Germinal center (tissue), 1 donor: Measurements from ENCODE around the gene LCN9.
"Not testable (repeated sequence)": the region's sequence is repeated elsewhere in the genome, so short reads cannot be mapped to it uniquely, and the experiment has no call there.

Source experiments
- DNase-seq: peaks from one replicate; pipeline ENCODE4 v3.0.0; 2012; ENCODE audit warnings: mixed read lengths, low spot score

LCN9 gene

DNA sequence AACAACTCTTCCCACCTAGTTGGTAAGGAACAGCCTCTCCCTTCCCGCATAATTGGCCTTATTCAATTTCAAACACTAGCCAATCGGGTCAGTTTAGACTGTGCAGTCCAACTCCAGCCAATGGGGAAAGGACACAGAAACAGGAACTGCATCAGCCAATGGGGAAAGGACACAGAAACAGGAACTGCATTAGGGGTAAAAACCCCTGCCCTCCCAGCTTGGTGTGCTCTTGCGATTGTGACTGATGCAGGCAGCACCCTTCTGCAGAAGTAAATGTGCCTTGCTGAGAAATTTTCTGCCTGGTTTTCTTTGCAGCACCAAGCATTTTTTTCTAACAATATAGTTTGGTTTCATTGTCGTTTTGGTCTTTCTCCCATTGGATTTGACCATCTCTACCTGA is 15.2 kb upstream of the LCN9 start:
- DNase-seq: no peak

GRCh38 chr9:135648494-135649410 is 14.4 kb upstream of the LCN9 start:
- DNase-seq: no peak

GRCh38 chr9:135649508-135649907 is 13.6 kb upstream of the LCN9 start:
- DNase-seq: no peak

DNA sequence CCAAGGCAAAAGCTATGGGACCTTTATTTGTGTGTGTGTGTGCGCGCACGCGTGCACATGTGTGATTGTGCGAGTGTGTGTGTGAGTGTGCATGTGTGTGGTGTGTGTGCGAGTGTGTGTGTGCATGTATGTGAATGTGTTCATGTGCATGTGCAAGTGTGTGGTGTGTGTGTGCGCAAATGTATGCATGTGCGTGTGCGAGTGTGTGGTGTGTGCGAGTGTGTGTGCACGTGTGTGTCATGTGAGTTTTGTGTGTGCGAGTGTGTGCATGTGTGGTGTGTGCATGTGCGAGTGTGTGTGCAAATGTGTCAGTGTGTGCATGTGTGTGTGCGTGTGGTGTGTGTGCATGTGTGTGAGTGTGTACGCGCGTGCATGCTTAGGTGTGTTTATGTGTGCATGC is 12.7 kb upstream of the LCN9 start:
- DNase-seq: no peak

DNA sequence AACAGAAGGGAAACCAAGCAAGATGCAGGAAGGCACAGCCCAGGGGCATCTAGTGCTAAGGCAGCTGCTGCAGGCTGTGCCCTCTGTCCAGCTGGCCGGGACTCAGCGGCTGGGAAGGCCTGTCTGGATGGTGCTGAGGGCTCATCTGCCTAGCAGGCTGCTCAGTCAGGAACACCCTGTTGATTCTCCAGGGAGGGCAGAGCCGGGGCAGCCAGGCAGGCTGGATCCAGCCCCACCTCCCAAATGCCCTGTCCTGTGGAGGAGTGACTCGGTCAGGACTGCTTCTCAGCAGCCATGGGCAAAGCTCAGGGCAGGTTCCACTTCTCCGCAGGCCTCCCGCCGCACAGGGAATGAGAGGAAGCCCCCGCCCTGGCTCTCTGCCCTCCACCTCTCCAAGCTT is 7.8 kb upstream of the LCN9 start:
- DNase-seq: no peak

DNA sequence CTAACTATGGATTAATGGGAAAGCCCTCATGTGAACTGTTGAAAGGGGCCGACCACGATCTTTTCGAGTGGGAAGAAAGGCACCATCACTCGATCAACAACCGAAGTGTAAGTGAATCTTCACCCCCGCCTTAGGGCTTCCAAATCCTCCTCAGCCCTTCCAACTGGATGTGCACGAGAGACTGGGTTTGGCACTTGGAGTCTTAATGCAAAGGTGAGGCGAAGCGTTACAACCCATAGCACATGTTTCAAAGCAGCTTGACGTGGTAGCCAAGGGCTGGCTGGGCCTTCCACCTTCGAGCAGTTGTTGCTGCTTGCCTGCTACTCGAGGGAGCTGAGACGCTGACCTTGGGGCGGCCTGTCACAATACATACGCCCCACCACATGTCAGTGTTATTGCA is 5.7 kb upstream of the LCN9 start:
- no peak for DNase-seq

GRCh38 chr9:135659252-135659651 is 3.9 kb upstream of the LCN9 start:
- DNase-seq: no peak

DNA sequence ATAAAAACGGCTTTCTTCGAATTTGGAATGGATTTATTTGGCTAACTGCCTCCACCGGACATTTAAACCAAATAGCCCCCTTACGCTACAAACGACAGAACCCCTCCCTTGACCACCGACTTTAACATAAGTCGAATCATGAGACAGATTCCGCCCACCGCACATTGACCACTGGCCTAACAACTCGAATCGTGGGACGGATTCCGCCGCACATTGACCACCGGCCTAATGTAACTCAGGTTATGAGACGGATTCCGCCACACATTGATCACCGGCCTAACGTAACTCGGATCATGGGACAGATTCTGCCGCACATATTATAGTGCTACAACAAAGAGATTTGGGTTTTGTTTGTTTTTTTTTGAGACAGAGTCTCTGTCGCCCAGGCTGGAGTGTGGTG is 2.7 kb upstream of the LCN9 start:
- no peak for DNase-seq

GRCh38 chr9:135661816-135662560 is 1.1 kb upstream of the LCN9 start:
- DNase-seq: no peak

DNA sequence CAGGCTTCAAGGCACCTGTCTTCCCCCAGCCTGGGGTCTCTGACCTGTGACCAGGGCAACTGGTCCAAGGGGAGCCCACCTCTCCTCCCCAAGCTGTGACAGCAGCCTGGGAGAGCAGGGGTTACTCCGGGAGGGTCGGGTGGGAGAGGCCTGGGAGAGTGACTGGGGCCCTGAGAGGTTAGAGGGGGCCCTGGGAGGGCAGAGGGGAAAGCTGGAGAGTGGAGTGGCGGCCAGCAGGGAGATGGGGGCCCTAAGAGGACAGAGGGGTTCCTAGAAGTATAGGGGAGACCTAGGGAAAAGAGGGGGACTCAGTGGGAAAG is 302 bp downstream of the LCN9 start:
- no peak for DNase-seq

GRCh38 chr9:135663857-135664256 is 748 bp downstream of the LCN9 start:
- no peak for DNase-seq

DNA sequence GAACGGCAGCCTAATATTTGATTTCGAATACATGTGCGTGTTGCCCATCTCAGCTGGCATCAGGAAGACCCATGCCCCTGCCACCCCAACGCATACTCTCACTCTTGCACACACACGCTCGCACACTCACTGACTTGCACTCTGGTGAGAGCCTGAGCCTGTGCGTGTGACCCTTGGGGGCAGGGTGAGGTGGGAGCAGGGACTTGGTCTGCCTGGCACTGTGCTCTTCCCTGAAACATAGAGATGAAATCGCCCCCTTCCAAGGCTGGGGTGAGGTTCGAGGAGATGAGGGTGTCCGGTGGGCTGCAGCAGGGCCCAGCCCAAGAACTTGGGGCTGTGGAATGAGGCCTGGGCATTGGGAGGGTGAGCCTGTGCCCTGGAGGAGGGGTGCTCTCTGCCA is 1.2 kb downstream of the LCN9 start:
- DNase-seq: no peak

DNA sequence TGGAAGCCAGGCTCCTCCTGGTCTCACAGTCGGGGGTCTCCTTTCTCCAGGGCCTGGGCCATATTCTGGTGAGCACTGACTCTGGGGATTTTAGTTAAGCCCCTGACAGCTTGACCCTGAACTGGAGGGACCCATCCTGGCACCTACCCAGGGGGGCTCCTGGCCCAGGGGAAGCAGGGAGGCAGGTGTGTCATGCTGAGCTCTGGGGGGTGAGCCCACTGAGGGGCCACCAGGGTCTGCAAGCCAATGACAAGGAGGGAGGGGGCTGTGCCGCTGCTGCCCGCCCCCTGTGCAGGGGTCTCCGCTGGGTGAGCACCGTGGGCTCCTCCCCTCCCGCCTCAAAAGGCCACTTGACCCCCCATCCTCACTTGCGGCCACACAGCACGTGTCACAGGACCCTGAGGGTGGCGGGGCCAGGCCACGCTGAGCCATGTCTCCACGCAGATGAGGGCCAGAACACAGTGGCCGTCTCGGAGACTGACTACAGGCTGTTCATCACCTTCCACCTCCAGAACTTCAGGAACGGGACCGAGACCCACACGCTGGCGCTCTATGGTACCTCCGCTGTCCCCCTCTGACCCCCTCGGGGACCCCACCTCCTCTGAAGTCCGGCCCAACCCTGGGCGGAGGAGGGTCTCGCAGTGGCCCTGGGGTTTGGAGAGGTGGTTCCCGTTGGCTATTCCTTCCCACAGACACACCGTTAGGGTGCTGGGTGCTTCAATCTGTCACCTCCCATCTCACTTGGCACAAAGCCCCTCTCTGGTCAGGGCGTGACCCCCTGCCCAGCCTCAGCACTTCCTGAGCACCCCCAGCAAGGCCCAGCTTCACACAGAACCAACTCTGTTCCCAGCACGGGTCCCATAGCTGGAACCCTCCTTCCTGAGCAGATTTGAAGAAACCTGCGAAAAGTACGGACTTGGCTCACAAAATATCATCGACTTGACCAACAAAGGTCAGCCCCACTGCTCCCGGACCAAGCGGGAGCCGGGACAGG is 2.0 kb downstream of the LCN9 start:
- no peak for DNase-seq

GRCh38 chr9:135665795-135666189 is 2.7 kb downstream of the LCN9 start:
- no peak for DNase-seq

GRCh38 chr9:135666534-135667462 is 3.7 kb downstream of the LCN9 start:
- no peak for DNase-seq

- DNase-seq: no peak
Measured at GRCh38 chr9:135667463-135668001, 4.4 kb downstream of the LCN9 start.

DNA sequence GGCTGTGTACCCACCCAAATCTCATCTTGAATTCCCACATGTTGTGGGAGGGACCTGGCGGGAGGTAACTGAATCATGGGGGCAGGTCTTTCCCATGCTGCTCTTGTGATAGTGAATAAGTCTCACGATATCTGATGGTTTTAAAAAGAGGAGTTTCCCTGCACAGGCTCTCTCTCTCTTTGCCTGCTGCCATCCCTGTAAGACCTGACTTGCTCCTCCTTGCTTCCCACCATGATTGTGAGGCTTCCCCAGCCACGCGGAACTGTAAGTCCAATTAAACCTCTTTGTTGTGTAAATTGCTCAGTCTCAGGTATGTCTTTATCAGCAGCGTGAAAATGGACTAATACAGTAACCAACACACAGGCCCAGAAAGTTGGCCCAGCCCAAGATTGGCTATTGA is 5.9 kb downstream of the LCN9 start:
- not testable (repeated sequence) for DNase-seq

DNA sequence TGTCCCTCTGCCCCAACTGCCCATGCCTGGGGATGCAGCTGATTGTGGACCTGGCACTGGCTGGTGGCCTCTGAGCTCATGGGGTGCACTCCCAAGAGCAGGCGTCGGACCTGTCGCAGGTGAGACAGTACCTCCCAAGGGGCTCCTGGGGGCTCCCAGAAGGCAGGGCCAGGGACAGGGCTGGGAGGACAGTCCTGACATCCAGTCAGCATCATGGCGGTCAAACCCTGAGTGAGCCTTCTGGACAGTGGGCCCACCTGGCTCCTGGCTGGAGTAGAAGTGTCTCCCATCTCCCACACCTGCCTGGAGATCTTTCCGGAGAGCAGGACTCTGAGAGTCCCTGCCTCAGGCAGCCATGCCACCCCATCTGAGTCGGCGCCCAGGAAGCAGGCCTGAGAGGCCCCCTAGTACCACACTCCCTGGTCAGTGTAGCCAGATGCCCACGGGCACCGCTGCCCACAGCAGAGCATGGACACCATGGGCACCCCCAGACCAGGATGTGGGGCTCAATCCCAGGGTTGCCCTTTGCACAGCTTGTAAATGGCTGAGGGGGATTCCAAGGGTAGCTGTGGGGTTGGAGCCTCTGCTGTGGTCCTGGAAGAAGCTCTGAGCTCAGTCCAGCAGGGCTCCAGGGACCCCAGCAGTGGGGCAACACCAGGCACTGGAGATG is 6.6 kb downstream of the LCN9 start:
- no peak for DNase-seq

- DNase-seq: no peak
Measured at GRCh38 chr9:135670721-135671590, 7.8 kb downstream of the LCN9 start.
